GM21447 (cell line): ENCODE data around the gene RAB12.
"Not testable (repeated sequence)": the region's sequence is repeated elsewhere in the genome, so short reads cannot be mapped to it uniquely, and the experiment has no call there.

Experiments
- ATAC-seq: cut with Tn5 transposase; IDR thresholded peaks from one replicate; pipeline ENCODE4 v1.9.1; 2021; ENCODE audit not compliant: unreplicated experiment

The RAB12 gene

DNA sequence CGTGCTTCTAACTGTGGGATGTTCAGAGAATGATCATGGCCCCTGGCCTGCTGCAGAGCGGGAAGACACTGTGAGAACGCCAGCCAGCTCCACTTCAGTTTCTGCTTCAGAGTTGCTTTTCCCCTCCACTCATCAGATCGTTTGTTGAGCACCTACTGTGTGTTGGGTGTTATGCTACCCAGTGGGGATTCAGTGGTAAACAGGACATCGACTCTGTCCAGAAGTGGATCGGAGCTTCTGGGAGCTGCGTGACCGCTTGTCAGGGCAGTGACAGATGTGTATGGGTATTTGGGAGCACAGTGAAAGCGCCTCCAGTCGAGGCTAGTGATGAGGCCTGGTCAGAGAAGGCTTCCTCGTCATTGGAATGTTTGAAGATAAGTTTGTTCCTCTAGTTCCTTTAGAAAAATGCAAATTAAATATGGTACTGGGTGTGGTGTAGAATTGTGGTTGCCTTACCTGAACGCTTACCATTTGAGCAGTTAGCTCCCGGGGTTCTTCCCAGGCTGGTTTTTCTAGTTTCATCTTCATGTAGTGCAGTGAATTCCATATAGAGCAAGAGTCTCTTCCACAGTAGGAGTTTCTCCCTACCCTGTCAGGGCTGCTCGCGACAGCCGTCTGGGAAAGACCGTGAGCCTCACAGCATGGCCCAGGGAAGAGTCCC lies 2.8 kb downstream of the RAB12 start:
- ATAC-seq = no peak

DNA sequence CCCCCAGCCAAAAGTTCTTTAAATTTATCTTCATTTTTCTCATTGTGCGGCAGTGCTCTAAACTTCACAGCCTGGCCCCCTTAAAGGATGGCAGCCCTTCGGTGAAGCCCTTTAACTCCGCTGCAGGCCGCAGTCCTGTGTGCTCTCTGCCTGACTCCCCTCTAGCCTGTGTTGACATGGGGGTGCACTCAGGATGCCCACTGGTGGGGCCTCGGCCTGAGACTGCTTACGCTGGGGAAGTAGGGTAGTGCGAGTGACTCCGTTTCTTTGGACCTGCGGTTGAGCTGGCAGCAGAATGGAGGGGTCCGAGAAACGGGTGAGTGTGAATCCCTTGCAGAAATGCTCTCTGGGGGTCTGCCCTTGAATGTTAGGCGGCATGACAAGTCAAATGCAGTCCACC lies 5.6 kb downstream of the RAB12 start:
- no peak for ATAC-seq

DNA sequence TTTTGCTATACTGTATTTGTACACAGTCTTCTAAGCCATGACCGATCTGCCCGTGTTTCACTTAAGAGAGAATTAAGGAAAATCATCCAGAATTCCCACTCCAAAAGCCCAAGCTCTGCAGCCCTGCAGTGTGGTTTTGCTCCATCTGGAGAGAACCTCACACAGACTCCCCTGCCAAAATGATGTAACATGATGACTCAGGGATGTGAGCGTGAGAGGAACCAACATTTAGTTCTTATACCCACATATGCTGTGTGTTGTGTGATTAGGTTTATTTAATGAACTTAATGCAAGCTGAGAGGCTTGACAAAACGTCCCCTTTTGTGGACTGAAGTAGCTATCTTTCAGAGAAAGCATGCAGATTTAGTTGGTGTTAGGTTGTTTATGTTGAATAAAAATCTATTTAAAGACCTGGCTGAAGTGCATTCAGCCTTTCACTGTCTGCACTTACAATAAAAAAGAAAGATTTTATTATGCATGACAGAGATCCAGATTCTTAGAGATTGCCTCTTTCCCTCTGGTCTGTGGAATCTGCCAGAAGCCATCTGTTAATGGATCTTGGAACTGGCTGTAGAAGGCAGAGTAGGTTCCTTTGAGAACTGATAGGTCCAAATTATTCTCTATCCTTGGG lies 6.3 kb downstream of the RAB12 start:
- no peak for ATAC-seq

GRCh38 chr18:8616028-8616401 lies 6.8 kb downstream of the RAB12 start:
- ATAC-seq = no peak

- ATAC-seq = no peak
These were observed 8.7 kb downstream of the RAB12 start for GRCh38 chr18:8617907-8618306.

DNA sequence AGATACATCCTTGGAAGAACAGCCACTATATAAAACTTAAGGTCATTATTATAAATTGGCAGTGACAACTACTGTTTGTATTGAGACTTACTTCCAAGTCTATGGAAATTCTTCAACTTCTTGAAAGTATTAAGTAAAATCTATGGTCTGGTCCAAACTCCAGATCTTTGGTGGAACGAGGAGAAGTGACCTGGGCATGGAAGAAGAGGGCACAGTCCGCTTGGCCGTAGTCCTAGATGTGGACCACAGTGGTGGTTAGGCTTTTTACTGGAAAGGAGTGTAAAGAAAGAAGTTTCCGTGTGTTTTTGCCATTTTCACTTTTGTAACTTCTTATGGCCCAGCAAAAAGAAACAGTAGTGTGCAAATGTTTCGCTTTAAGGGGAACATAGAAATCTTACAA lies 9.8 kb downstream of the RAB12 start:
- ATAC-seq = no peak

GRCh38 chr18:8619835-8620577 lies 10.8 kb downstream of the RAB12 start:
- ATAC-seq = no peak

GRCh38 chr18:8620845-8621244 lies 11.6 kb downstream of the RAB12 start:
- ATAC-seq = no peak

DNA sequence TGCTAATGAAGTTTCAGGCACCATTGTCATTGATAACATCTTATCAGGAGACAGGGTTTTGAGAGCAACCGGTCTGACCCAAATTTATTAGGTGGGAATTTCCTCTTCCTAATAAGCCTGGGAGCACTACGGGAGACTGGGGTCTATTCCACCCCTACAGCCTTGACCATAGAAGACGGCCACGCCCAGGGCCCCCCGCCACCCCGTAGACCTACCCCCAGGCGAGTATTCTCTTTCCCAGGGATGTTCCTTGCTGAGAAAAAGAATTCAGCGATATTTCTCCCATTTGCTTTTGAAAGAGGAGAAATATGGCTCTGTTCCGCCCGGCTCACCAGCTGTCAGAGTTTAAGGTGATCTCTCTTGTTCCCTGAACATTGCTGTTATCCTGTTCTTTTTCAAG lies 13.4 kb downstream of the RAB12 start:
- not testable (repeated sequence) for ATAC-seq

GRCh38 chr18:8623549-8624106 lies 14.4 kb downstream of the RAB12 start:
- ATAC-seq = peak; percentile 81

DNA sequence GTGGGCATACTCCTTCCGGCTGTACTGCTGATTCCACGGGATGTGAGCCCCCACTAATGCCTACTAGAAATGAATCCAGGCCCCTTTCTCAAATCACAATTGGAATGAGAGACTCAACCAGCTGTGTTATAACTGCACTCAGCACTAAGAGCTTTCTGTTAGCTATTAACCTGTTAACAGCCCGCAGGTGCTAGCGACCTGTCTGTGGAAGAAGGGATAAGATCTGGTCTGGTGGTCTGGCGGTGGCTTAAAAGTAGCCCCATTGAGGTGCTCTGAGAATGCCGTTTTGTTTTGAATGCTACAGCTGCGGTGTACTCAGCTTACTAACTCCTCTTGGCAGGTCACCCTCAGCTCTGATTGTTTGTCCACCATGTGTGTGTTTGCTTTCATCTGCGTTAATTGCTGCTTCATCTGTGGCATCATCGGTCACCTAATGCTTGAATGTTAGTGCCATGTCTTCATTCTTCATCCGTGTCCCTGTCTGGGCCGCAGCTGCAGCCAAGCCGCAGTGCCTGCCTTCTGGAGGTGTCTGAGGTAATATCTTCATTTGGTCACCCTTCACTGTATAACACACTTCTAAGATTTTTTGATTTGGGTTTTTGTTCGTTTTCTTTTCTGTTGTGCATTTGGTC lies 16.3 kb downstream of the RAB12 start:
- ATAC-seq = no peak

- no peak for ATAC-seq
These were observed 17.3 kb downstream of the RAB12 start for GRCh38 chr18:8626414-8627106.

GRCh38 chr18:8627107-8627472 lies 17.9 kb downstream of the RAB12 start:
- ATAC-seq = no peak

DNA sequence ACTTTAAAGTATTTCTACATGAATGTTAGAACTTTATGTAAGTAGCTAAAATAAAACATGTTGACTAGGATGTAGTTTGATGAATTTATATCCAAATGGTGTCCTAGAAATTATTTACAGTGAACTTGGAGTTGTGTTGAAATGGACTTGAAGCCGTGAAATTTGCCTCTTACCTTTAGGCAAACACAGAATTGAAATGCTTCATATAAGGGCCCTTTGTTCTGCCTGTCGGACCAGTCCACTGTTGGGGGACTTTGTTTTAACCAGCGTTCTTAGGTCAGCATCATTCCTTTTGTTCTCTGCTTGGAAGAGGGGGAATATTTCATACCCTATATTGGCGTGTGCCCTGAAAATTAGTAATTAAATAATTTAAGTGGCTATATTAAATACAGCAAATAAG lies 18.3 kb downstream of the RAB12 start:
- ATAC-seq = no peak

GRCh38 chr18:8629602-8630001 lies 20.4 kb downstream of the RAB12 start:
- ATAC-seq = no peak

GRCh38 chr18:8630546-8630945 lies 21.3 kb downstream of the RAB12 start:
- ATAC-seq = no peak

DNA sequence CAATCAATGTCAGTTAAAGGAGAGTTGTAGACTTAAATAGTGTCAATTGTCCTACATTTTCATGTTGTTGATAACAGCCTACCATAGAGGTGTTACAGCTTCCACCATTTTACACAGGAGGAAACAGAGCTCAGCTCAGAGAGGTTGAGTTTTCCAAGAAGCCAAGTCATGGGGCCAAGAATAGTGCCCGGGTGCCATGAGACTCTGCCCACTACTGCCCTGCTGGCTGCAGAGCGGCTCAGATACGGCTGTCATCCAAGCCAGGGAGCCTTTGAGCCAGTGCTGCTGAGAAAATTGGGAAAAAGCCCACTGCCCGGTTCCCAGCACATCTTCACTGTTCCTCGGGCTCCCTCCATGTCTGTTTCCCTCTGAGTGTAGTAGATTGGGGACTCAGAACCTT lies 22.0 kb downstream of the RAB12 start:
- no peak for ATAC-seq

GRCh38 chr18:8632386-8632785 lies 23.1 kb downstream of the RAB12 start:
- no peak for ATAC-seq

GRCh38 chr18:8634508-8634907 lies 25.3 kb downstream of the RAB12 start:
- no peak for ATAC-seq

DNA sequence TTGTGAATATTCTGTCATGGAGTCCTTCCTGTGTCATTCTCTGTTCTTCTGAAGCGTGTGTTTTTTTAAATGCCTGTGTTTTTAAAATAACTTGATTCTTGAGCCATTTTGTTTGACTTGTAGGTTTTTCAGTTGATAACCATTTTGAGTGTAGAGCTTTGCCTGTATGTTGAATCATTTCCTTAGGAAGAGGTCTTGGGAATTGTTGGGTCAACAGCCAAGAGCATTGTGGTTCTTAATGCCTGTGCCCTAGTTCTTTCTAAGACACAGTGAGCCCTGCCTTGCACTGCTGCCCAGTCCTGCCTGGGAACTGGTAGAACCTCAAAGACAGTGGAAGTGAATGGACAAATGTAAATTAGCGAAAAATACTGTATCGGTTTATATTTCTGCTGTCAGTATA lies 25.9 kb downstream of the RAB12 start:
- no peak for ATAC-seq

DNA sequence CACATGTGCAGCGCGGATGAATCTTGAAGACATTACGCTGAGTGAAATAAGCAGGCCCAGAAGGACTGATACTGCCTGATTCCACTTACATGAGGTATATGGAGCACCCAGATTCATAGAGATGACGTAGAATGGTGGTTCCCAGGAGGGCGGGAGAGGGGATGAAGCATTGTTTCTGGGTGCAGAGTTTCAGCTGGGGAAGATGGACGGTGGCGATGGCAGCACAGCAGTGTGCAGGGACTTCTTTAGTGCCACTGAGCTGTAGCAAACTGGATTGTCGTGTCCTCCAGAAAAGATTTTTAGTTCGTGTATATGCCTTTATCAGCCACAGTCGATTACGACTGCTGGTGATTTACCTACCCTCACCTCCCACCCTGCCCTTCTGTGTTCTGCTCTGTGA lies 30.5 kb downstream of the RAB12 start:
- no peak for ATAC-seq
